HepG2 (cell line): ENCODE results near the gene TADA2A. TPM values are rescaled to one million over a fixed set of nuclear protein-coding genes. Genes with fewer than 3 reads are reported as not detected.

ENCODE experiments used
- ARID3A ChIP-seq: IDR thresholded peaks from 2 replicates; pipeline ENCODE4 v1.6.1; 2012; ENCODE audit warnings: low read depth, low read length, improper control_type of control experiment
- ATM ChIP-seq: fragments of 450-650 bp; IDR thresholded peaks from 2 replicates; pipeline ENCODE4 v1.7.1; 2017; ENCODE audit warnings: mild to moderate bottlenecking, borderline replicate concordance
- CBX5 ChIP-seq: sonication (generic); formaldehyde crosslinking; IDR thresholded peaks from 2 replicates; pipeline ENCODE4 v1.4.0; 2020; ENCODE audit warnings: missing genetic modification reagents, borderline replicate concordance
- CERS6 ChIP-seq: sonication (generic); formaldehyde crosslinking; IDR thresholded peaks from 2 replicates; pipeline ENCODE4 v1.5.0; 2020; ENCODE audit warnings: missing genetic modification reagents
- FOXA1 ChIP-seq, 2 experiments: fragments of 450-650 bp in 1 of 2; sonication (generic) in 1 of 2; formaldehyde crosslinking in 1 of 2; IDR thresholded peaks; 2 replicates each; pipeline versions ENCODE4 v1.4.0 to v1.6.1; 2016 to 2020; ENCODE audit warnings: missing genetic modification reagents in 1 of 2
- FOXP1 ChIP-seq, 2 experiments: fragments of 450-650 bp in 1 of 2; IDR thresholded peaks; 2 replicates each; pipeline ENCODE4 v1.6.1; 2017 to 2018; ENCODE audit warnings: antibody characterized with exemption in 1 of 2
- HOXD1 ChIP-seq: sonication (generic); formaldehyde crosslinking; IDR thresholded peaks from 2 replicates; pipeline ENCODE4 v1.5.0; 2020; ENCODE audit warnings: missing genetic modification reagents
- ISX ChIP-seq: sonication (generic); formaldehyde crosslinking; conservative IDR thresholded peaks from 2 replicates; pipeline ENCODE4 v1.5.0; 2020; ENCODE audit warnings: missing genetic modification reagents
- KMT2B ChIP-seq: IDR thresholded peaks from 2 replicates; pipeline ENCODE4 v1.6.1; 2016; ENCODE audit warnings: missing genetic modification reagents, missing compliant biosample characterization
- MEIS2 ChIP-seq: sonication (generic); formaldehyde crosslinking; IDR thresholded peaks from 2 replicates; pipeline ENCODE4 v1.9.0; 2021; ENCODE audit warnings: mild to moderate bottlenecking, missing genetic modification reagents
- PHB2 ChIP-seq: fragments of 450-650 bp; IDR thresholded peaks from 2 replicates; pipeline ENCODE4 v1.6.1; 2018; ENCODE audit not compliant: partially characterized antibody
- POLR2AphosphoS2 ChIP-seq: IDR thresholded peaks from 2 replicates; pipeline ENCODE4 v1.6.1; 2011; ENCODE audit warnings: low read depth, low read length, improper control_type of control experiment
- REPIN1 ChIP-seq: sonication (generic); formaldehyde crosslinking; IDR thresholded peaks from 2 replicates; pipeline ENCODE4 v1.8.0; 2022; ENCODE audit warnings: missing genetic modification reagents, low read depth, mild to moderate bottlenecking, borderline replicate concordance
- RNF219 ChIP-seq: sonication (generic); formaldehyde crosslinking; IDR thresholded peaks from 2 replicates; pipeline ENCODE4 v1.5.0; 2020; ENCODE audit warnings: mild to moderate bottlenecking, missing genetic modification reagents
- SIX1 ChIP-seq: sonication (generic); formaldehyde crosslinking; IDR thresholded peaks from 2 replicates; pipeline ENCODE4 v1.4.0; 2020; ENCODE audit warnings: missing genetic modification reagents, borderline replicate concordance
- THAP11 ChIP-seq: IDR thresholded peaks from 2 replicates; pipeline ENCODE4 v1.6.1; 2016; ENCODE audit warnings: missing biosample characterization, missing genetic modification reagents
- ZFP36 ChIP-seq: fragments of 150-350 bp; IDR thresholded peaks from 2 replicates; pipeline ENCODE4 v1.6.1; 2018; ENCODE audit warnings: borderline replicate concordance, low read length, low read depth; ENCODE audit not compliant: partially characterized antibody
- ZNF430 ChIP-seq: sonication (generic); formaldehyde crosslinking; IDR thresholded peaks from 2 replicates; pipeline ENCODE4 v1.9.0; 2021; ENCODE audit warnings: mild to moderate bottlenecking, missing genetic modification reagents
- ZNF431 ChIP-seq: sonication (generic); formaldehyde crosslinking; IDR thresholded peaks from 2 replicates; pipeline ENCODE4 v1.9.0; 2022; ENCODE audit warnings: missing genetic modification reagents, low read depth, mild to moderate bottlenecking, borderline replicate concordance
- ZNF460 ChIP-seq: sonication (generic); formaldehyde crosslinking; IDR thresholded peaks from 2 replicates; pipeline ENCODE4 v1.5.1; 2020; ENCODE audit warnings: missing genetic modification reagents, mild to moderate bottlenecking, borderline replicate concordance
- ZNF598 ChIP-seq: sonication (generic); formaldehyde crosslinking; IDR thresholded peaks from 2 replicates; pipeline ENCODE4 v1.5.1; 2020; ENCODE audit warnings: mild to moderate bottlenecking, missing genetic modification reagents, borderline replicate concordance
- ZNF629 ChIP-seq: sonication (generic); formaldehyde crosslinking; conservative IDR thresholded peaks from 2 replicates; pipeline ENCODE4 v1.5.0; 2020; ENCODE audit warnings: missing genetic modification reagents
- ZNF790 ChIP-seq: sonication (generic); formaldehyde crosslinking; IDR thresholded peaks from 2 replicates; pipeline ENCODE4 v1.8.0; 2022; ENCODE audit warnings: missing genetic modification reagents, mild to moderate bottlenecking, borderline replicate concordance
- ZNF839 ChIP-seq: sonication (generic); formaldehyde crosslinking; IDR thresholded peaks from 2 replicates; pipeline ENCODE4 v1.4.0; 2020; ENCODE audit warnings: missing genetic modification reagents, mild to moderate bottlenecking, borderline replicate concordance
- ZSCAN20 ChIP-seq: sonication (generic); formaldehyde crosslinking; IDR thresholded peaks from 2 replicates; pipeline ENCODE4 v1.4.0; 2020; ENCODE audit warnings: missing genetic modification reagents, mild to moderate bottlenecking, borderline replicate concordance
- polyA plus RNA-seq, 8 experiments: library from polyadenylated mRNA; depleted of rRNA in 3 of 8; stranded (reverse) in 7 of 8; unstranded in 1 of 8; fragments of >200 nt; fragmentation: Illumina TruSeq in 4 of 8; extraction: Trizol in 4 of 8; gene quantifications; 2 replicates each; pipeline versions ENCODE4 v1.2.1 to v1.2.3, GENCODE V29; 2011 to 2016; ENCODE audit warnings: low read depth in 4 of 8, missing spikeins in 1 of 8, mixed read lengths in 1 of 8; ENCODE audit not compliant: insufficient read depth in 1 of 8
- total RNA-seq, 5 experiments: library from RNA; depleted of rRNA; stranded (reverse); fragments of >200 nt; fragmentation: Illumina TruSeq; extraction: Trizol; gene quantifications; 2 replicates each; pipeline ENCODE4 v1.2.3, GENCODE V29; 2016; ENCODE audit warnings: low read depth in 1 of 5

Gene TADA2A
- total and polyA plus RNA-seq, 2 of the 13 experiments (the other 11 are each of a cell fraction or from before 2014, with no cell fraction given): 8.0 to 14.0 TPM

GRCh38 chr17:37405955-37406634, 591 bp upstream of the TADA2A start (continued):
- TF ChIP-seq ZFP36 (no peak), HOXD1 (no peak), ZNF629 (CRISPR knock-in tag) (no peak), ZNF839 (CRISPR knock-in tag) (no peak), ZNF430 (CRISPR knock-in tag) (no peak), ZNF598 (CRISPR knock-in tag) (peak; percentile 73; the same call in 1 of the 2 replicates), THAP11 (CRISPR knock-in tag) (no peak), KMT2B (CRISPR knock-in tag) (no peak), SIX1 (no peak), RNF219 (CRISPR knock-in tag) (no peak), ARID3A (no peak), ZNF431 (CRISPR knock-in tag) (no peak), FOXA1 (IDR thresholded peaks at IDR 0.05) (no peak), FOXA1 (CRISPR knock-in tag; IDR thresholded peaks at IDR 0.05) (no peak), MEIS2 (CRISPR knock-in tag) (no peak), CERS6 (CRISPR knock-in tag) (no peak), CBX5 (no peak; the same call in 1 of the 2 replicates), FOXP1 (IDR thresholded peaks at IDR 0.05) (no peak), FOXP1 (CRISPR knock-in tag; IDR thresholded peaks at IDR 0.05) (no peak), ATM (no peak), ZSCAN20 (no peak), ISX (CRISPR knock-in tag) (no peak), ZNF460 (CRISPR knock-in tag) (no peak), POLR2AphosphoS2 (no peak), REPIN1 (CRISPR knock-in tag) (peak; percentile 50; the same call in 1 of the 2 replicates), PHB2 (no peak), ZNF790 (CRISPR knock-in tag) (no peak)
